ENCODE data around the gene ATXN2. TPM values are rescaled to one million over a fixed set of nuclear protein-coding genes. Genes with fewer than 3 reads are reported as not detected.

ATXN2 gene
- total and polyA plus RNA-seq, 9 of the 15 experiments (the other 6 are each of a cell fraction or from before 2014, with no cell fraction given) = 16.8 to 67.8 (median 29.3) TPM

DNA sequence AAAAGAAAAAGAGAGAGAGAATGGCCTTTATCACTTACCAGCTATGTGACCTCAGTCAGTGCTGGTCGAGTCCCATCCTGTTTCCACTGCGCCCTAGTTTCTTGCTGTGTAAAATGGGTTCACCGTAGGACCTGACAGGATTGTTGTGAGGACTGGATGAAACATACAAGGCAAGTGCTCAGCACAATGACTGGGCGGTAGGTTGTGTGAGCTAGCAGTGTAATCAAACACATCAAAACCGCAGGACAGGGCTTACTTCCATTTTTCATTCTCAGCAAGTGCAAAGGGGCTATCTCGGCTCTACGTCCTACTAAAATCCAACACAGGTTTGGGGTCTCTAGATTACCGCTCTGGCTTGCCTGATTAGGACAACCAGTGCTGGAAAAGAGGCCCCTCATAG lies 36.4 kb upstream of the ATXN2 start (continued):
- TF ChIP-seq, protein P1, sequence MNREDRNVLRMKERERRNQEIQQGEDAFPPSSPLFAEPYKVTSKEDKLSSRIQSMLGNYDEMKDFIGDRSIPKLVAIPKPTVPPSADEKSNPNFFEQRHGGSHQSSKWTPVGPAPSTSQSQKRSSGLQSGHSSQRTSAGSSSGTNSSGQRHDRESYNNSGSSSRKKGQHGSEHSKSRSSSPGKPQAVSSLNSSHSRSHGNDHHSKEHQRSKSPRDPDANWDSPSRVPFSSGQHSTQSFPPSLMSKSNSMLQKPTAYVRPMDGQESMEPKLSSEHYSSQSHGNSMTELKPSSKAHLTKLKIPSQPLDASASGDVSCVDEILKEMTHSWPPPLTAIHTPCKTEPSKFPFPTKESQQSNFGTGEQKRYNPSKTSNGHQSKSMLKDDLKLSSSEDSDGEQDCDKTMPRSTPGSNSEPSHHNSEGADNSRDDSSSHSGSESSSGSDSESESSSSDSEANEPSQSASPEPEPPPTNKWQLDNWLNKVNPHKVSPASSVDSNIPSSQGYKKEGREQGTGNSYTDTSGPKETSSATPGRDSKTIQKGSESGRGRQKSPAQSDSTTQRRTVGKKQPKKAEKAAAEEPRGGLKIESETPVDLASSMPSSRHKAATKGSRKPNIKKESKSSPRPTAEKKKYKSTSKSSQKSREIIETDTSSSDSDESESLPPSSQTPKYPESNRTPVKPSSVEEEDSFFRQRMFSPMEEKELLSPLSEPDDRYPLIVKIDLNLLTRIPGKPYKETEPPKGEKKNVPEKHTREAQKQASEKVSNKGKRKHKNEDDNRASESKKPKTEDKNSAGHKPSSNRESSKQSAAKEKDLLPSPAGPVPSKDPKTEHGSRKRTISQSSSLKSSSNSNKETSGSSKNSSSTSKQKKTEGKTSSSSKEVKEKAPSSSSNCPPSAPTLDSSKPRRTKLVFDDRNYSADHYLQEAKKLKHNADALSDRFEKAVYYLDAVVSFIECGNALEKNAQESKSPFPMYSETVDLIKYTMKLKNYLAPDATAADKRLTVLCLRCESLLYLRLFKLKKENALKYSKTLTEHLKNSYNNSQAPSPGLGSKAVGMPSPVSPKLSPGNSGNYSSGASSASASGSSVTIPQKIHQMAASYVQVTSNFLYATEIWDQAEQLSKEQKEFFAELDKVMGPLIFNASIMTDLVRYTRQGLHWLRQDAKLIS (CRISPR knock-in tag; IDR thresholded peaks at IDR 0.05) = peak; percentile 65; the same call in 1 of the 2 replicates
- TF ChIP-seq CREB1 (IDR thresholded peaks at IDR 0.05) (no peak), CREB1 (CRISPR knock-in tag; IDR thresholded peaks at IDR 0.05) (peak; percentile 26; the same call in 1 of the 2 replicates), JUND (IDR thresholded peaks at IDR 0.05; ENCODE audit: borderline replicate concordance, low read depth, low read length) (peak; percentile 53; the same call in 1 of the 2 replicates), JUND (tag; IDR thresholded peaks at IDR 0.05; ENCODE audit: borderline replicate concordance, low read depth, low read length) (peak; percentile 54; the same call in 1 of the 3 replicates), TRIM24 (IDR thresholded peaks at IDR 0.05) (no peak), FOXJ3 (CRISPR knock-in tag; IDR thresholded peaks at IDR 0.05) (no peak), NR2C1 (IDR thresholded peaks at IDR 0.05) (no peak), NR2C1 (tag; IDR thresholded peaks at IDR 0.05) (peak; percentile 20; the same call in 1 of the 2 replicates), ZNF57 (CRISPR knock-in tag; IDR thresholded peaks at IDR 0.05) (no peak), TBP (optimal IDR thresholded peaks at IDR 0.05; ENCODE audit: low read depth, low read length) (peak; percentile 44), LEF1 (IDR thresholded peaks at IDR 0.05) (peak; percentile 29; the same call in 1 of the 2 replicates), ZNF24 (IDR thresholded peaks at IDR 0.05) (no peak), PRMT5 (CRISPR knock-in tag; IDR thresholded peaks at IDR 0.05) (no peak), CCAR2 (IDR thresholded peaks at IDR 0.05; ENCODE audit: low read depth, low read length) (no peak), CBFA2T3 (IDR thresholded peaks at IDR 0.05) (peak; percentile 76)
- TF ChIP-seq, protein P2, sequence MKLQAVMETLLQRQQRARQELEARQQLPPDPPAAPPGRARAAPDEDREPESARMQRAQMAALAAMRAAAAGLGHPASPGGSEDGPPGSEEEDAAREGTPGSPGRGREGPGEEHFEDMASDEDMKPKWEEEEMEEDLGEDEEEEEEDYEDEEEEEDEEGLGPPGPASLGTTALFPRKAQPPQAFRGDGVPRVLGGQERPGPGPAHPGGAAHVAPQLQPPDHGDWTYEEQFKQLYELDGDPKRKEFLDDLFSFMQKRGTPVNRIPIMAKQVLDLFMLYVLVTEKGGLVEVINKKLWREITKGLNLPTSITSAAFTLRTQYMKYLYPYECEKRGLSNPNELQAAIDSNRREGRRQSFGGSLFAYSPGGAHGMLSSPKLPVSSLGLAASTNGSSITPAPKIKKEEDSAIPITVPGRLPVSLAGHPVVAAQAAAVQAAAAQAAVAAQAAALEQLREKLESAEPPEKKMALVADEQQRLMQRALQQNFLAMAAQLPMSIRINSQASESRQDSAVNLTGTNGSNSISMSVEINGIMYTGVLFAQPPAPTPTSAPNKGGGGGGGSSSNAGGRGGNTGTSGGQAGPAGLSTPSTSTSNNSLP (IDR thresholded peaks at IDR 0.05; ENCODE audit: borderline replicate concordance, low read depth, low read length) = 0 out of 2 replicates have a peak, but pooled peaks have one; percentile 33
- TF ChIP-seq, protein P3, sequence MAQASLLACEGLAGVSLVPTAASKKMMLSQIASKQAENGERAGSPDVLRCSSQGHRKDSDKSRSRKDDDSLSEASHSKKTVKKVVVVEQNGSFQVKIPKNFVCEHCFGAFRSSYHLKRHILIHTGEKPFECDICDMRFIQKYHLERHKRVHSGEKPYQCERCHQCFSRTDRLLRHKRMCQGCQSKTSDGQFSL (CRISPR knock-in tag; IDR thresholded peaks at IDR 0.05) = no peak
- TF ChIP-seq, protein P3 (tag; IDR thresholded peaks at IDR 0.05) = no peak
- TF ChIP-seq, protein P4, sequence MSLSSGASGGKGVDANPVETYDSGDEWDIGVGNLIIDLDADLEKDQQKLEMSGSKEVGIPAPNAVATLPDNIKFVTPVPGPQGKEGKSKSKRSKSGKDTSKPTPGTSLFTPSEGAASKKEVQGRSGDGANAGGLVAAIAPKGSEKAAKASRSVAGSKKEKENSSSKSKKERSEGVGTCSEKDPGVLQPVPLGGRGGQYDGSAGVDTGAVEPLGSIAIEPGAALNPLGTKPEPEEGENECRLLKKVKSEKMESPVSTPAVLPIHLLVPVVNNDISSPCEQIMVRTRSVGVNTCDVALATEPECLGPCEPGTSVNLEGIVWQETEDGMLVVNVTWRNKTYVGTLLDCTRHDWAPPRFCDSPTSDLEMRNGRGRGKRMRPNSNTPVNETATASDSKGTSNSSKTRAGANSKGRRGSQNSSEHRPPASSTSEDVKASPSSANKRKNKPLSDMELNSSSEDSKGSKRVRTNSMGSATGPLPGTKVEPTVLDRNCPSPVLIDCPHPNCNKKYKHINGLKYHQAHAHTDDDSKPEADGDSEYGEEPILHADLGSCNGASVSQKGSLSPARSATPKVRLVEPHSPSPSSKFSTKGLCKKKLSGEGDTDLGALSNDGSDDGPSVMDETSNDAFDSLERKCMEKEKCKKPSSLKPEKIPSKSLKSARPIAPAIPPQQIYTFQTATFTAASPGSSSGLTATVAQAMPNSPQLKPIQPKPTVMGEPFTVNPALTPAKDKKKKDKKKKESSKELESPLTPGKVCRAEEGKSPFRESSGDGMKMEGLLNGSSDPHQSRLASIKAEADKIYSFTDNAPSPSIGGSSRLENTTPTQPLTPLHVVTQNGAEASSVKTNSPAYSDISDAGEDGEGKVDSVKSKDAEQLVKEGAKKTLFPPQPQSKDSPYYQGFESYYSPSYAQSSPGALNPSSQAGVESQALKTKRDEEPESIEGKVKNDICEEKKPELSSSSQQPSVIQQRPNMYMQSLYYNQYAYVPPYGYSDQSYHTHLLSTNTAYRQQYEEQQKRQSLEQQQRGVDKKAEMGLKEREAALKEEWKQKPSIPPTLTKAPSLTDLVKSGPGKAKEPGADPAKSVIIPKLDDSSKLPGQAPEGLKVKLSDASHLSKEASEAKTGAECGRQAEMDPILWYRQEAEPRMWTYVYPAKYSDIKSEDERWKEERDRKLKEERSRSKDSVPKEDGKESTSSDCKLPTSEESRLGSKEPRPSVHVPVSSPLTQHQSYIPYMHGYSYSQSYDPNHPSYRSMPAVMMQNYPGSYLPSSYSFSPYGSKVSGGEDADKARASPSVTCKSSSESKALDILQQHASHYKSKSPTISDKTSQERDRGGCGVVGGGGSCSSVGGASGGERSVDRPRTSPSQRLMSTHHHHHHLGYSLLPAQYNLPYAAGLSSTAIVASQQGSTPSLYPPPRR (CRISPR knock-in tag; IDR thresholded peaks at IDR 0.05; ENCODE audit: borderline replicate concordance) = 0 out of 2 replicates have a peak, but pooled peaks have one; percentile 43

Measured in K562 (cell line).